ENCODE results near the gene CEP41.

- TF ChIP-seq, protein P1, sequence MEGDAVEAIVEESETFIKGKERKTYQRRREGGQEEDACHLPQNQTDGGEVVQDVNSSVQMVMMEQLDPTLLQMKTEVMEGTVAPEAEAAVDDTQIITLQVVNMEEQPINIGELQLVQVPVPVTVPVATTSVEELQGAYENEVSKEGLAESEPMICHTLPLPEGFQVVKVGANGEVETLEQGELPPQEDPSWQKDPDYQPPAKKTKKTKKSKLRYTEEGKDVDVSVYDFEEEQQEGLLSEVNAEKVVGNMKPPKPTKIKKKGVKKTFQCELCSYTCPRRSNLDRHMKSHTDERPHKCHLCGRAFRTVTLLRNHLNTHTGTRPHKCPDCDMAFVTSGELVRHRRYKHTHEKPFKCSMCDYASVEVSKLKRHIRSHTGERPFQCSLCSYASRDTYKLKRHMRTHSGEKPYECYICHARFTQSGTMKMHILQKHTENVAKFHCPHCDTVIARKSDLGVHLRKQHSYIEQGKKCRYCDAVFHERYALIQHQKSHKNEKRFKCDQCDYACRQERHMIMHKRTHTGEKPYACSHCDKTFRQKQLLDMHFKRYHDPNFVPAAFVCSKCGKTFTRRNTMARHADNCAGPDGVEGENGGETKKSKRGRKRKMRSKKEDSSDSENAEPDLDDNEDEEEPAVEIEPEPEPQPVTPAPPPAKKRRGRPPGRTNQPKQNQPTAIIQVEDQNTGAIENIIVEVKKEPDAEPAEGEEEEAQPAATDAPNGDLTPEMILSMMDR (conservative IDR thresholded peaks at IDR 0.05) = no peak
- TF ChIP-seq ZFX (IDR thresholded peaks at IDR 0.05) = no peak
Measured at GRCh38 chr7:130352194-130353074, 88.4 kb downstream of the CEP41 start.
